Measurements from ENCODE around the gene DCBLD1.

GRCh38 chr6:117464700-117465099 lies 17.8 kb upstream of the DCBLD1 start:
- no peak for TF ChIP-seq CTCF (optimal IDR thresholded peaks at IDR 0.05 in 1 of 3, IDR thresholded peaks at IDR 0.05 in 1 of 3, conservative IDR thresholded peaks at IDR 0.05 in 1 of 3; ENCODE audit: extremely low read depth in 1 of 3, insufficient read depth in 2 of 3, low read length in 3 of 3)
- no peak for TF ChIP-seq EZH2 (IDR thresholded peaks at IDR 0.05; ENCODE audit: low read length)

Measured in keratinocyte (primary cell).